ENCODE data around the gene FOSB.

Gene FOSB

DNA sequence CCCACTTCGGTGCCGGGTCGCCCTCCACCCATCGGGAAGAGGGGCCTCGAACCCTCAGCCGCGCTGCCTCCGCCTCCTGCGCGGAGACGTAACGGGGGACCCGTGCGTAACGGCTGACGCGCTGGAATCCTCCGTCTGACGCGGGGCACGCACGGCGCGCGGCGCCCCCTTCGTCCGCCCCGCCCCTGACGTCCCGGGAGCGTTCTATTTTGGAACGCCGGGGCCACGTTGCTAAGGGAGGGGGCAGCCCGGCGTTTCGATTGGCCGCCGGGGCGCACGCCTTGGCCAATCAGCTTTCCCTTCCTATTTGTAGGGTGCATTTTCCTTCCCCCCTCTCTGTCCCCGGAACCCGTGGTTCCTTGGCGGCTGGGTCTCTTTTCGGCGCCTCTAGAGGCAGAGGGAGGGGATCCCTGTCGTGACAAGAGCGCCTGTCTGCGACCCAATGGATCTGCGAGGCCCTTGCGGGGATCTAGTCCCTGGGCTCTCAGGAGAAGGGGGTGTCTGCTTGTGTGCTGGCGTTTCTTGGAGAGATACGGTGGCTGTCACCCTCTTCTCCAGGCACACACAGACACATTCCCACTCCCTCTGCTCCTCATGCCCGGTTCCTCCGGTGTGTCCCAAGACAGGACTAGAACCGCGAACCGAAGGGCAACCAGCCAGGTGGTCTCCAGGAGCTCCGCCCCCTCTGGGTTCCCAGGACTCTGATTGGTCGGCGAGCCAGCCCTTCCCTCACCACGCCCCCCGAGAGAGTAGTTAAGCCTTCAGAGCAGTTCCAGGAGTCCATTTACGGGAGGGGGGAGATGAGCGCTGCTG is 1.5 kb downstream of the FOSB start:
- DNase-seq, result peak; percentile 97

GRCh38 chr19:45469945-45470761 is 2.4 kb downstream of the FOSB start:
- peak; percentile 81 for DNase-seq

DNA sequence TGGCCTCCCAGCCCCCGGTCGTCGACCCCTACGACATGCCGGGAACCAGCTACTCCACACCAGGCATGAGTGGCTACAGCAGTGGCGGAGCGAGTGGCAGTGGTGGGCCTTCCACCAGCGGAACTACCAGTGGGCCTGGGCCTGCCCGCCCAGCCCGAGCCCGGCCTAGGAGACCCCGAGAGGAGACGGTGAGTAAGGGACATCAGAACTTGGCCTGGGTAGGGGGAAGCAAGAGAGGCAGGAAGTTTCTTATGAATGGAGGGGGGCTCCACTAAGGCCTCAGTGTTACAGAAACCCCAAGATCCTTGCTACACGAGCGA is 2.9 kb downstream of the FOSB start:
- DNase-seq, result no peak

DNA sequence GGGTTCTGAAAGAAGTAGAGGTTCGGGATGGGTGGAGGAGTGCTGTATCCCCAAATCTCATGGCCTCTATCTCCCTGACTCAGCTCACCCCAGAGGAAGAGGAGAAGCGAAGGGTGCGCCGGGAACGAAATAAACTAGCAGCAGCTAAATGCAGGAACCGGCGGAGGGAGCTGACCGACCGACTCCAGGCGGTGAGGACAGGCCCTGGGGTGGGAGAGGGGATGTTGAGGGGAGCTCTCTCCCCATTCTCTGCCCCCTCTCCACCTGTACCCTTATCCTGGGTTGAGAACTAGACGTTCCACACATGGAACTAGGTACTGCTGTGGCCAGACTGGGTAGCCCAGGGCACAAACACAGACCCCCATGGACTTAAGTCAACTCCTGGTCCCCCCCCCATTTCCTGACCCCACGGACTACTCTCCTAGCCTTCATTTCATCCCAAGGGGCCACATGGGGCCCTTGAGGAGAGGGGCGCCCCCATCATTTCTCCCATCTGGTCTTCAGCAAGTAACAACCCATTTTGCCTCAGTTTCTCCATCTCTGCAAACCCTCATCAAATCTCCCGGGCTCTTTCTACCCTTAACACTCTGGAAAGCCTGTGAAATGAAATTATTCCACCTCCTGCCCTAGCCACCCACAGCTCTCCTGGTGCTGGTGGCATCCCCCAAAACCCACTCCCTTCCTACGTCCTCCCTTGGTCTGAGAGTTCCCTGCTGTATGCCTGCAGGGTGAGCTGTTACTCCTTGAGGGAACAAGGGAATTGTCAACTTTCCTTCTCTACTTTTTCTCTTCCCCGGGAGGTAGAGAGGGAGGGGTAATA is 3.5 kb downstream of the FOSB start:
- no peak for DNase-seq

DNA sequence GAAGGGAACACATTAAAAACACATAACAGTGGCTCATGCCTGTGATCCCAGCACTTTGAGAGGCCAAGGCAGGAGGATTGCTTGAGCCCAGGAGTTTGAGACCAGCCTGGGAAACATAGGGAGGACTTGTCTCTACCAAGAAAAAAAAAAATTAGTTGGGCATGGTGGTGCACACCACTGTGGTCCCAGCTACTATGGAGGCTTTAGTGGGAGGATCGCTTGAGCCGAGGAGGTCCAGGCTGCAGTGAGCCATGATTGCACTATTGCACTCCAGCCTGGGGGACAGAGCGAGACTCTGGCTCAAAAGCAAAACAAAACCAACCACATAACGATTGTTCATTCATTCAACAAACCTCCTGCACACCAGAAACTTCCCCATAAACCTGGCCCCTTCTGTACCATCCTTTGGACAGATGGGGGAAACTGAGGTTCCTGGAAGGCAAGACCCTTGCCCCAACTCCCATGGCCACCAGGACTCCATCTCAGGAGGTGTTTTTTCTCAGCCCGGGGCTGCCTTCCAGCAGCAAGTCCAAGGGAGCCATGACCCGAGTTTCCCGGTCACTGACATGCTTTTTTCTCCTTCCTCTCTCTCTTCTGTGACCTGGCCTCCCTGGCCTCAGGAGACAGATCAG is 4.3 kb downstream of the FOSB start:
- DNase-seq, result peak; percentile 72

- peak; percentile 80 for DNase-seq
Observed at GRCh38 chr19:45472563-45473366, 5.0 kb downstream of the FOSB start.

GRCh38 chr19:45473367-45473681 is 5.5 kb downstream of the FOSB start:
- DNase-seq, result no peak

DNA sequence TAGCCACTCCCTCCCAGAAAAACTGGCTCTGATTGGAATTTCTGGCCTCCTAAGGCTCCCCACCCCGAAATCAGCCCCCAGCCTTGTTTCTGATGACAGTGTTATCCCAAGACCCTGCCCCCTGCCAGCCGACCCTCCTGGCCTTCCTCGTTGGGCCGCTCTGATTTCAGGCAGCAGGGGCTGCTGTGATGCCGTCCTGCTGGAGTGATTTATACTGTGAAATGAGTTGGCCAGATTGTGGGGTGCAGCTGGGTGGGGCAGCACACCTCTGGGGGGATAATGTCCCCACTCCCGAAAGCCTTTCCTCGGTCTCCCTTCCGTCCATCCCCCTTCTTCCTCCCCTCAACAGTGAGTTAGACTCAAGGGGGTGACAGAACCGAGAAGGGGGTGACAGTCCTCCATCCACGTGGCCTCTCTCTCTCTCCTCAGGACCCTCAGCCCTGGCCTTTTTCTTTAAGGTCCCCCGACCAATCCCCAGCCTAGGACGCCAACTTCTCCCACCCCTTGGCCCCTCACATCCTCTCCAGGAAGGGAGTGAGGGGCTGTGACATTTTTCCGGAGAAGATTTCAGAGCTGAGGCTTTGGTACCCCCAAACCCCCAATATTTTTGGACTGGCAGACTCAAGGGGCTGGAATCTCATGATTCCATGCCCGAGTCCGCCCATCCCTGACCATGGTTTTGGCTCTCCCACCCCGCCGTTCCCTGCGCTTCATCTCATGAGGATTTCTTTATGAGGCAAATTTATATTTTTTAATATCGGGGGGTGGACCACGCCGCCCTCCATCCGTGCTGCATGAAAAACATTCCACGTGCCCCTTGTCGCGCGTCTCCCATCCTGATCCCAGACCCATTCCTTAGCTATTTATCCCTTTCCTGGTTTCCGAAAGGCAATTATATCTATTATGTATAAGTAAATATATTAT is 6.1 kb downstream of the FOSB start:
- peak; percentile 82 for DNase-seq

DNA sequence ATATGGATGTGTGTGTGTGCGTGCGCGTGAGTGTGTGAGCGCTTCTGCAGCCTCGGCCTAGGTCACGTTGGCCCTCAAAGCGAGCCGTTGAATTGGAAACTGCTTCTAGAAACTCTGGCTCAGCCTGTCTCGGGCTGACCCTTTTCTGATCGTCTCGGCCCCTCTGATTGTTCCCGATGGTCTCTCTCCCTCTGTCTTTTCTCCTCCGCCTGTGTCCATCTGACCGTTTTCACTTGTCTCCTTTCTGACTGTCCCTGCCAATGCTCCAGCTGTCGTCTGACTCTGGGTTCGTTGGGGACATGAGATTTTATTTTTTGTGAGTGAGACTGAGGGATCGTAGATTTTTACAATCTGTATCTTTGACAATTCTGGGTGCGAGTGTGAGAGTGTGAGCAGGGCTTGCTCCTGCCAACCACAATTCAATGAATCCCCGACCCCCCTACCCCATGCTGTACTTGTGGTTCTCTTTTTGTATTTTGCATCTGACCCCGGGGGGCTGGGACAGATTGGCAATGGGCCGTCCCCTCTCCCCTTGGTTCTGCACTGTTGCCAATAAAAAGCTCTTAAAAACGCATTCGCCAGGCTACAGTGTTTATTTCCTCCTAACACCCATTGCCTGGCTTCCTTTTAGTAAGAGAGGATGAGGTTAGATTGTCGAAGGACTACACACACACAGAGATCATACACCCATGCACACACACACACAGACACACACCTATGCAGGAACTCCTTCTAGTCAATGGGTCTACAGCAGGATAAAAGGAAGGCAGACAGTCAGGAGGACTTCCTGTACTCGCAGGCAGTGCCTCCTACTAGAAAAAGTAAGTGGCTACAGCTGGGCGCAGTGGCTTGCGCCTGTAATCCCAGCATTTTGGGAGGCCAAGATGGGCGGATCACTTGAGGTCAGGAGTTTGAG is 7.1 kb downstream of the FOSB start:
- DNase-seq, result peak; percentile 81

DNA sequence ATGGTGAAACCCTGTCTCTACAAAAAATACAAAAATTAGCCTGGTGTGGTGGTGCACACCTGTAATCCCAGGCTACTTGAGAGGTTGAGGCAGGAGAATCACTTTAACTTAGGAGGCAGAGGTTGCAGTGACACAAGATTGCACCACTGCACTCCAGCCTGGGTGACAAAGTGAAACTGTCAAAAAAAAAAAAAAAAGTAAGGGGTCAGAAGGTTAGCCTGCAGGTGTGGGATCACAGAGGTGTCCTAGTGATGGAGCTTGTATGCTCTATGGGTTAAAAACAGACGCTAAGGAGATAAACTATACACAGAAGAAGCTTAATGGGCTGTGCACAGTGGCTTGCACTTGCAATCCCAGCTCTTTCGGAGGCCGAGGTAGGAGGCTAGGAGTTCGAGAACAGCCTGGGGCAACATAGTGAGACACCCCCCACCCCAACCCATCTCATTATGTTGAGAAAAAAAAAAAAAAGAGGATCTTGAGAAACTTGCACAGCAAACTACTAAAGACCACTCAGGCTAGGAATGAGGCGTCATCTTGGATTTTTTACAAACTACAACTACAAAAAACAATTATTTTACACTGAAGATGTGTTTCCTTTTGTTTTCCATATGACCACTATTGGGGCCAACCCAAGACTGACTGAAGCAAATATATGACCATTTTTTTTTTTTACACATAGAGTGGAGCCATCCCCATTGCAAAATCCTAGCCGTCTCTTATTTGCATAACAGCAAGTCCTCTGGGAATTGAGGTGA is 7.9 kb downstream of the FOSB start:
- DNase-seq, result no peak

- DNase-seq, result no peak
Observed at GRCh38 chr19:45476304-45476703, 8.5 kb downstream of the FOSB start.

- DNase-seq, result no peak
Observed at GRCh38 chr19:45477186-45477585, 9.4 kb downstream of the FOSB start.

- peak; percentile 80 for DNase-seq
Observed at GRCh38 chr19:45477713-45478453, 10.1 kb downstream of the FOSB start.

DNA sequence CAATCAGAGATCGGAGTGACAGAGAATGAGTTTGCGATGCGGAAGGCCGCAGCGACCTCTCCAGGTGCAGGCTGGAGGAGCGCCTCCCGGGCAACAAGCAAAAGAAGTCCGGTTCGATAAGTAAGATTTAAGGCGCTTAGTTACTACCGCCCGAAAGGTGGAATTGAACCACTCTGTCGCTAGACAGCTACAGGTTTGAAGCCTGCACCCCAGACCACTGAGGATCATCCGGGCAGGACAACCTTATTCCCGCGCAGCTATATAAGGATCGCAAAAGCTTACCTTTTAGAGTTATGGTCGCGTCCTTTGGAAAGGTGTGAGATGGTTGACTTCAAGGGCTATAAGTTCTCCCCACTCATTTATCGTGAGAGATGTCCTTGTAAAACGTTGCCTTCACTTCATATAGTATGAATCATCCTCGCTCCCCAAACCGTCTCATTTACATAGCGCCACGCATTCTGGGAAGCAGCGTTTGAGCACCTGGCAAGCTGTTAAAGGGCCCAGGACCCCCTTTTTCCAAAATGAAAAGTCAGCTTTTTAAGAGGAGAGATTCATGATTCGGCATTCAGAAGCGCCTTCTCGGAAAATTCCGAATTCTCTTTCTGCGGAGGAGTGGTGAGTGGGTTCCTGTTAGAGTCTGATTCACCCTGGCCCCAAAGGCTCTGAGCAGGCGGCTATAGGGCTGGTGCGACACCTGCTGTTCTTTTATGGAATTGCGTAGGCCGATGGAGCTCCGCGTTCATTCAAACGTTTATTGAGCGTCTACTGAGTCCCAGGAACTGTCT is 10.8 kb downstream of the FOSB start:
- DNase-seq, result peak; percentile 96

- no peak for DNase-seq
Observed at GRCh38 chr19:45483033-45483432, 15.2 kb downstream of the FOSB start.

- no peak for DNase-seq
Observed at GRCh38 chr19:45484273-45484945, 16.6 kb downstream of the FOSB start.

All from activated effector memory CD4-positive, alpha-beta T cell treated with anti-CD3 and anti-CD28 coated beads, Interleukin-2, amount 50 U/mL, for 16 hours (primary cell).